HEK293 (cell line): ENCODE measurements around the gene FEM1A.
A peak's percentile ranks its signal among the peaks of the same experiment; 100 is the strongest.

Experiments
- CTCF ChIA-PET: fragments of 350-600 bp; formaldehyde crosslinking; extraction: SDS; loops from one replicate; lab custom pipeline; 2021; ENCODE audit warnings: antibody characterized with exemption; lab: Yijun Ruan, JAX
- POLR2A ChIA-PET: fragments of 300-600 bp; formaldehyde crosslinking; extraction: SDS; loops from one replicate; lab custom pipeline; 2020; ENCODE audit warnings: antibody characterized with exemption, inconsistent platforms; lab: Yijun Ruan, JAX
- H3K27ac ChIP-seq: fragments of 200-500 bp; sonication (Bioruptor generic); 2 replicates; pipeline ENCODE4 v1.5.1; 2014; ENCODE audit warnings: low read depth, low read length, control low read depth, inconsistent platforms; ENCODE audit errors: extremely low read depth
- H3K36me3 ChIP-seq, 2 experiments: fragments of 200-500 bp in 1 of 2; sonication (Bioruptor generic) in 1 of 2; 1 replicate in 1 of 2; 2 replicates in 1 of 2; pipeline ENCODE4 v1.5.1; 2014 to 2017; ENCODE audit warnings: inconsistent platforms in 2 of 2, low read length in 2 of 2; ENCODE audit not compliant: control insufficient read depth in 2 of 2, insufficient read depth in 1 of 2
- H3K4me1 ChIP-seq: fragments of 200-500 bp; sonication (Bioruptor generic); 2 replicates; pipeline ENCODE4 v1.5.1; 2014; ENCODE audit warnings: mild to moderate bottlenecking, low read length, inconsistent platforms; ENCODE audit not compliant: control insufficient read depth, insufficient read depth
- H3K4me3 ChIP-seq: 2 replicates; pipeline ENCODE4 v1.5.1; 2011; ENCODE audit warnings: low read depth, mild to moderate bottlenecking, control low read depth, low read length, moderate library complexity
- H3K9me3 ChIP-seq: fragments of 200-500 bp; sonication (Bioruptor generic); 2 replicates; pipeline ENCODE4 v1.5.1; 2014; ENCODE audit warnings: low read depth, low read length, inconsistent platforms; ENCODE audit not compliant: control insufficient read depth, insufficient read depth
- PATZ1 ChIP-seq: fragments of 450-650 bp; formaldehyde crosslinking; IDR thresholded peaks from 2 replicates; pipeline ENCODE4 v1.5.1; 2016; ENCODE audit warnings: missing biosample characterization, missing genetic modification characterization
- SETDB1 ChIP-seq: IDR thresholded peaks from one replicate; pipeline ENCODE4 v1.6.1; 2017; ENCODE audit warnings: mild to moderate bottlenecking, low read length, moderate library complexity, mixed read lengths; ENCODE audit not compliant: insufficient read length
- ZBTB11 ChIP-seq: fragments of 450-650 bp; formaldehyde crosslinking; conservative IDR thresholded peaks from 2 replicates; pipeline ENCODE4 v1.5.1; 2016; ENCODE audit warnings: low read depth, missing biosample characterization, missing genetic modification characterization
- ZBTB20 ChIP-seq: fragments of 450-650 bp; formaldehyde crosslinking; IDR thresholded peaks from 2 replicates; pipeline ENCODE4 v1.5.1; 2016; ENCODE audit warnings: missing biosample characterization, missing genetic modification characterization
- ZBTB7A ChIP-seq: fragments of 450-650 bp; formaldehyde crosslinking; IDR thresholded peaks from 2 replicates; pipeline ENCODE4 v1.5.1; 2016; ENCODE audit warnings: low read depth, missing biosample characterization, missing genetic modification characterization
- ZEB2 ChIP-seq: fragments of 450-650 bp; formaldehyde crosslinking; IDR thresholded peaks from 2 replicates; pipeline ENCODE4 v1.5.1; 2016; ENCODE audit warnings: missing biosample characterization, missing genetic modification characterization
- ZFP37 ChIP-seq: fragments of 450-650 bp; formaldehyde crosslinking; IDR thresholded peaks from 2 replicates; pipeline ENCODE4 v1.5.1; 2016; ENCODE audit warnings: missing biosample characterization, missing genetic modification characterization
- ZNF121 ChIP-seq: fragments of 450-650 bp; formaldehyde crosslinking; IDR thresholded peaks from 2 replicates; pipeline ENCODE4 v1.5.1; 2016; ENCODE audit warnings: missing biosample characterization, missing genetic modification characterization
- ZNF155 ChIP-seq: fragments of 450-650 bp; formaldehyde crosslinking; IDR thresholded peaks from 2 replicates; pipeline ENCODE4 v1.5.1; 2016; ENCODE audit warnings: missing biosample characterization, missing genetic modification characterization
- ZNF223 ChIP-seq: fragments of 450-650 bp; formaldehyde crosslinking; IDR thresholded peaks from 2 replicates; pipeline ENCODE4 v1.5.1; 2016; ENCODE audit warnings: missing biosample characterization, missing genetic modification characterization
- ZNF280D ChIP-seq: fragments of 450-650 bp; formaldehyde crosslinking; IDR thresholded peaks from 2 replicates; pipeline ENCODE4 v1.5.1; 2016; ENCODE audit warnings: missing biosample characterization, missing genetic modification characterization
- ZNF324 ChIP-seq: fragments of 450-650 bp; formaldehyde crosslinking; IDR thresholded peaks from 2 replicates; pipeline ENCODE4 v1.5.1; 2016; ENCODE audit warnings: missing biosample characterization, missing genetic modification characterization
- ZNF354C ChIP-seq: fragments of 450-650 bp; formaldehyde crosslinking; IDR thresholded peaks from 2 replicates; pipeline ENCODE4 v1.5.1; 2016; ENCODE audit warnings: missing biosample characterization, missing genetic modification characterization, low read depth, borderline replicate concordance
- ZNF366 ChIP-seq: fragments of 450-650 bp; formaldehyde crosslinking; conservative IDR thresholded peaks from 2 replicates; pipeline ENCODE4 v1.5.1; 2016; ENCODE audit warnings: missing biosample characterization, missing genetic modification characterization
- ZNF394 ChIP-seq: fragments of 450-650 bp; formaldehyde crosslinking; IDR thresholded peaks from 2 replicates; pipeline ENCODE4 v1.5.1; 2016; ENCODE audit warnings: missing biosample characterization, missing genetic modification characterization, mild to moderate bottlenecking, moderate library complexity, borderline replicate concordance
- ZNF398 ChIP-seq: fragments of 450-650 bp; formaldehyde crosslinking; IDR thresholded peaks from 2 replicates; pipeline ENCODE4 v1.5.1; 2017; ENCODE audit warnings: missing biosample characterization, missing genetic modification characterization
- ZNF549 ChIP-seq: fragments of 450-650 bp; IDR thresholded peaks from 2 replicates; pipeline ENCODE4 v1.5.1; 2018; ENCODE audit warnings: missing biosample characterization, missing genetic modification characterization, mild to moderate bottlenecking, inconsistent platforms, moderate library complexity
- ZNF580 ChIP-seq: fragments of 450-650 bp; formaldehyde crosslinking; IDR thresholded peaks from 2 replicates; pipeline ENCODE4 v1.5.1; 2016; ENCODE audit warnings: missing biosample characterization, missing genetic modification characterization
- ZNF677 ChIP-seq: fragments of 450-650 bp; IDR thresholded peaks from 2 replicates; pipeline ENCODE4 v1.5.0; 2018; ENCODE audit warnings: missing biosample characterization, mild to moderate bottlenecking, missing genetic modification characterization, moderate library complexity
- ZNF76 ChIP-seq: fragments of 450-650 bp; formaldehyde crosslinking; IDR thresholded peaks from 2 replicates; pipeline ENCODE4; 2016; ENCODE audit warnings: low read depth, missing biosample characterization, missing genetic modification characterization, borderline replicate concordance

Gene FEM1A

GRCh38 chr19:4791183-4792018, at the start of gene FEM1A (continued):
- TF ChIP-seq ZNF280D (tag by site-specific recombination) = no peak
- TF ChIP-seq ZBTB11 = peak; percentile 88
- TF ChIP-seq ZBTB7A (tag by site-specific recombination) = peak; percentile 98
- peak; percentile 80; the same call in 1 of the 2 replicates for TF ChIP-seq ZNF324 (tag by site-specific recombination)
- TF ChIP-seq ZNF155 (tag by site-specific recombination) = no peak
- TF ChIP-seq ZNF366 = 0 out of 2 replicates have a peak, but pooled peaks have one; percentile 47
- 0 out of 2 replicates have a peak, but pooled peaks have one; percentile 29 for TF ChIP-seq ZFP37 (tag by site-specific recombination)
- TF ChIP-seq SETDB1 = no peak
- peak; percentile 96 for TF ChIP-seq ZNF580 (tag by site-specific recombination)
- TF ChIP-seq ZNF121 (tag by site-specific recombination) = no peak
- TF ChIP-seq PATZ1 = peak; percentile 42
- TF ChIP-seq ZNF394 (tag by site-specific recombination) = peak; percentile 72
- no peak for TF ChIP-seq ZNF354C

- Histone ChIP-seq H3K27ac (no peak overlapping the region), H3K4me3 (no peak overlapping the region), H3K9me3 (no peaks in the 10 kb centered on the region), H3K36me3 (no peaks in the 10 kb centered on the region), H3K4me1 (no peaks in the 10 kb centered on the region)
- ChIA-PET CTCF (interaction anchor here (0.6 to 0.7 kb wide), 3 partner anchors 10 to 1891 kb away, joined by 3 to 4 read pairs (median 4); no protein-coding TSS in a partner anchor), POLR2A (interaction anchor here (0.6 to 1.2 kb wide), 2 partner anchors 41 to 291 kb away, joined by 3 to 5 read pairs; no protein-coding TSS in a partner anchor)
- TF ChIP-seq ZBTB20 (tag by site-specific recombination) = 0 out of 2 replicates have a peak, but pooled peaks have one; percentile 30
- TF ChIP-seq ZEB2 (tag by site-specific recombination) = no peak
- no peak for TF ChIP-seq ZNF549 (tag by site-specific recombination)
- TF ChIP-seq ZNF677 = no peak
- TF ChIP-seq ZNF223 (tag by site-specific recombination) = no peak
- peak; percentile 94 for TF ChIP-seq ZNF398 (tag by site-specific recombination)
- peak; percentile 18; the same call in 1 of the 2 replicates for TF ChIP-seq ZNF366
- no peak for TF ChIP-seq ZNF76 (tag by site-specific recombination)
Measured at GRCh38 chr19:4742723-4743646, 48.5 kb upstream of the FEM1A start.
